OCI-M2 (cell line): ENCODE measurements around the gene HMGB1.

Experiments used
- DNase-seq: peaks from one replicate; lab custom pipeline; 2025; ENCODE audit not compliant: unreplicated experiment; lab: John Stamatoyannopoulos, UW

Gene HMGB1

DNA sequence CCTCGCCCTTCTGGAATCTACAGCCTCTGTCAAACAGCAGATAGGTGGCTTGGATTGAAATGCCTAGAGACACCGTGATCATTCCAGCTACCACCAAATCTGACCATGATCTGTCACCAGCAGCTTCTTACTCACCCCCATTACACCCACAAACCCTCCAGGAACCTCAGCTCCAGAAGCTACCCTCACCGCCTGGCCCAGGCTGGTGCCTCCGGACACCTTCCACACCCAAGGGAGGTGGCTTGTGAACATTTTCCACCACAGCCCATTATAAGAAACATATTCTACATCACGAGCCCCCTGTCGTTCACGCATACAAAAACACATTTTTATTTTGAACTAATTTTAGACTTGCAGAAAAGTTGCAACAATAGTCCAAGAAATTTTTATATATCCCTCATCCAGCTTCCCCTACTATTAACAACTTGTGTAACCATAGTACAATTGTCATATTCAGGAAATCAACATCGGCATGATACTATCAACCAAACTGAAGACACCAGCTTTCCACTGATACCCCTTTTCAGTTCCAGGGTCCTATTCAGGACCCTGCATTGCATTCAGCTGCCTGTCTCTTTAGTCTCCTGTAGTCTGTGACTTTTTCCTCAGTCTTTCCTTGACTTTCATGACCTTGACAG is 58.8 kb downstream of the HMGB1 start:
- DNase-seq, result no peak
